Skin of body (tissue), 2 donors: ENCODE results near the gene YLPM1. TPM values are rescaled to one million over a fixed set of nuclear protein-coding genes. Genes with fewer than 3 reads are reported as not detected.

Source experiments
- DNase-seq: peaks from one replicate; lab custom pipeline; 2025; lab: John Stamatoyannopoulos, UW
- total RNA-seq: library from RNA; depleted of rRNA; stranded (reverse); fragments of >200 nt; gene quantifications from one replicate; pipeline ENCODE4 v1.2.3, GENCODE V29; 2014

The YLPM1 gene
- total RNA-seq, 1 donor from 2014 or later: 61.7 TPM

DNA sequence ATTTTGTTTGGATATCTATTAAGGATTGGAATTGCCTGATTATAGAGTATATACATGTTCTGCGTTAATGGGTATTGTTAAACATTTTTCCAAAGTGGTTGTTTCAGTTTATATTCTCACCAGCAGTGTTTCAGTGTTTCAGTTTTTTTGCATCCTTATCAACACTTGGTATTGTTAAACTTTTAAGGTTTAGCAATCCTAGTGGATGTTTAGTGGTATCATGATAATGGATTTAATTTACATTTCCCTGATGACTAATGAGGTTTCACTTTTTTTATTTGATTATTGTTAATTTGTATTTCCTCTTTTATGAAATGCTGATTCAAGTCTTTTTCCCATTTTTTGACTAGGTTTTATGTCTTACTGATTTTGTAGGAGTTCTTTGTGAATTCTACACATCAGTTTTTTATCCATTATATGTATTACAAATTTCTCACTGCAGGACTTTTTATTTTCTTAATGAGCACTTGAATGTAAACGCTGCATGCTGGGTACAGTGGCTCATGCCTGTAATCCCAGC, 23.7 kb downstream of the YLPM1 start:
- no peak for DNase-seq

- DNase-seq: no peak
These were observed 29.3 kb downstream of the YLPM1 start for GRCh38 chr14:74792249-74793039.

- DNase-seq: no peak
These were observed 30.5 kb downstream of the YLPM1 start for GRCh38 chr14:74793506-74794155.

- no peak for DNase-seq
These were observed 31.8 kb downstream of the YLPM1 start for GRCh38 chr14:74794947-74795346.

- DNase-seq: no peak
These were observed 36.6 kb downstream of the YLPM1 start for GRCh38 chr14:74799765-74800164.

DNA sequence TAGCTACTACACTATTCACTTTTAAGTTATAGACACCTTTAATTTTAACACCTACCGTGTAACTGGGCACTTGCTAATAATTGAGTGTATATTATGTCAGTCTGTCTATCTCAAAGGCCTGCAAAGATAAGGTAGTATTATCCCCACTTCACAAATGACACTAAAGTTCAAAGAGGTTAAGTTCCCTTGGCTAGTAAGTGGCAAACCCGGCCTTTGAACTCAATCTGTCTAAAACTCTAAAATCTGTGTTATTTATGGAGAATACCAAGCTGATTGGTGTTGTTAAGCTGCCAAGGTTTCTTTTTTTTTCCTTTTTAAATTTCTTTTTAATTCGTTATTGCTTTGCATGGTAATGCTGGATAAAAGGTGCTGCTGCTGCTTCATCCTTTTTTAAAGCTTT, 37.7 kb downstream of the YLPM1 start:
- DNase-seq: no peak

- no peak for DNase-seq
These were observed 38.3 kb downstream of the YLPM1 start for GRCh38 chr14:74801396-74801795.

- DNase-seq: no peak
These were observed 41.2 kb downstream of the YLPM1 start for GRCh38 chr14:74804219-74804825.

DNA sequence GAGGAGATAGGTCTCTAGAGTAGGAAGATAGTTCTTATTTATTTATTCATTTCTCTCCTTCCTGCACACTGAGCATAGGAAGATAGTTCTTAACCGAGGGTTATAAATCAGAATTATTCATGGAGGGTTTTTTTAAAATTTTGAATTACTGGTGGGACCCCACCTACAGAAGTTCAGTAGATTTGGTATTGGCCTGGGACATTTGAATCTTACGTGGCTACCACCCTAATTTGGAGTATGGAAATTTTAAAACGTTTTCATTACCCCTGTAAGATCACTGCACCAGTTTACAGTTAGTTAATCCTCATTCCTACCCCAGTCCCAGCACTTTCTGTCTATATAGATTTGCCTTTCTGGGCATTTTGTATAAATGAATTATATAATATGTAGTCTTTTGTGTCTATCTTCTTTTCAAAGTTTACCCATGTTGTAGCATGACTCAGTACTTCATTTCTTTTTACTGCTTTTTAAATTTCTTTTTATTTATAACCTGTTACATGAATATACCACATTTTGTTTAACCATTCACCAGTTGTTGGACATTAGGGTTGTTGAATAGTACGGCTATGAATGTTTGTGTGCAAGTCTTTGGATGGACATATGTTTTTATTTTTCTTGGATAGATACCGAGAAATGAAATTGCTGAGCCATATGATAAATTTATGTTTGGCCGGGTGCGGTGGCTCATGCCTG, 44.9 kb downstream of the YLPM1 start:
- no peak for DNase-seq

DNA sequence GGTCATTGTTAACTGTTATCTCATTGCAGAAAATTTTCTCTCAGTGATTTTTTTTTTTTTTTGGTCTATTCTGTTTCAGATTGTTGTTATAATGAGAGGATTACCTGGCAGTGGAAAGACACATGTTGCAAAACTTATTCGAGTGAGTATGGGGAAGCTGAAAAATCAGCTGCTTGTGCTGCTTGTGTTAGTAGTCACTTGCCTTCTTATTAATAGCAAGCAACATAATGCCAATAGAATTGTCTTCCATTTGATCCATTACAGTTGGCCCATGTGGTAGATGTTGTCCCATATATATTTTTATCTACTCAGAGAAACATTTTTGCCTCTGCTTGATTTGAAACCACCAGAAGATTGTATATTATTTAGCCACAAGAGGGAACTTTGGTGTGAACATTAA, 53.0 kb downstream of the YLPM1 start:
- DNase-seq: no peak

DNA sequence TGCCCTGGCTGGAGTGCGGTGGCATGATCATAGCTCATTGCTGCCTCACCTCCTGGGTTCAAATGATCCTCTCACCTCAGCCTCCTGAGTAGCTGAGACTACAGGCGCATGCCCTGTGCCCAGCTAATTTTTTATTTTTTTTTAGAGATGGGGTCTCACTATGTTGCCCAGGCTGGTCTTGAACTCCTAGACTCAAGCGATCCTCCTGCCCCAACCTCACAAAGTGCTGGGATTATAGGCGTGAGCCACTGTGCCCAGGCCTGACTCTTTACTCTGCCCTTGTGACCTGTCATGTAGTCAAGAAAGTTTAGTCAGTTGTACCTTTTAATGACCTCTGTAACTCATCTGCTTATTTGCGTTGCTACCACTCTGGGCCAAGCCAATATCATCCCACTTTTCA, 57.2 kb downstream of the YLPM1 start:
- DNase-seq: no peak

DNA sequence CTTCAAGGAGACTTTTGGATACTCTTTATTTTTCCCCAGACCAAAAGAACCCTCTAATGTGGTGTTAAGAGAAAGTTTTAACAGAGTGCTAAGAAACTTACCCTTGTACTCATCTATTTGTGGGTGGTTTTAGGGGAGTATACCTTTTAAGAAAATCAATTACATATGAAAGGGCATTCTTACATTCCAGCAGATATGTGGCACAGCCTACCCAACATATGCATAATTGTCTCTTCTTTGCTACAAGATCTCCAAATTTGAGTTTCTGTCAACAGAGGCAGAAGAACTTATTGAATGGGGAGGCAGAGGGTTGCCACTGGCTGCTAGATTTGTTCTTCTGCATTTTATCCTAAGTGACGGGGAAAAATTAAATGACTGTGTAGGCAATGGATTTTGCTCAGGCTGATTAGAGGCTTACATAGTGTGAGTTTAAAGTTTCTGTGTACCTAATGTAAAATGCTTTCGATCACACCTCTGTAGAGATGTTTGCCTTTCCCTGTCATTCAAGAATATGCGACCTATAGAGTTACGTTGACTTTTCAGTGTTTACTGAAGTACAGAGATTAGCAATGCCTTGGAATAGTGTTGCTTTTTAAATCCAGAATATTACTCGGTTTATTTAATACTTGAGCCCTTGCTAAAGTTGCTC, 58.3 kb downstream of the YLPM1 start:
- no peak for DNase-seq

DNA sequence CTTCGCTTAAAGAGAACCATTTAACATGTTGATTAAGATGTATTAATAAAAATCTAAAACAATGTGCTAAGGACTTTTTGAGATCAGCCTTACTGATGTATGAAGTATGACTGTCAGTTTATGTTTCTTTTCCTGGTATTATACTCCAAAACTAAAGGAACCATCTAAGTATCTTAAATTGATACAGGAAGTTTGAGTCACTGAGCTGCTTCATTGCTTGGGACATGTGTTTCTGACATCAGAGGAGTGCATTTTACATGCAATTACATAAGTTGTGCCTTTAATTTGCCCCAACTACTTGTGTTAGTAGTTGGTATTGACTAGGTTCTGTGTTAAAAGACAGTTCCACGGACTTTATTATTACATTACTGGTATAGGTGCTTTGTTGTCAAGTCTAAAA, 61.9 kb downstream of the YLPM1 start:
- no peak for DNase-seq

- DNase-seq: no peak
These were observed 63.5 kb downstream of the YLPM1 start for GRCh38 chr14:74826574-74826973.

DNA sequence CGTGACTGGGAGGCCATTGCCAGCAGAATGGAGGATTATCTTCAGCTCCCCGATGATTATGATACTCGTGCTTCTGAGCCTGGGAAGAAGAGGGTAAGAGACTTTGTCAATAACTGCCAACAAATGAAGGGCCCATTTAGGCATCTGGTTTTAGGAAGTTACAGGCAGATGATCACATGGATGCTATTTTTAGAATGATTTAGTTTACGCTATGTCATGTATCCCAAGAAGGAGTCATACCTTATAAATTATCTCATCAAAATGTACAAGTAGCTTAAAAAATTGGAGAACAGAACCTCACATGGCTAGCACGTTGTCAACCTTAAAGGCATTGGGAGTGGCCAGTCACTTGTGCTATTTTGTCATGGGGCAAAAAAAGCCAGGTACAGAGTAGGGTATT, 66.1 kb downstream of the YLPM1 start:
- DNase-seq: no peak

GRCh38 chr14:74832849-74833248, 69.7 kb downstream of the YLPM1 start:
- DNase-seq: no peak

DNA sequence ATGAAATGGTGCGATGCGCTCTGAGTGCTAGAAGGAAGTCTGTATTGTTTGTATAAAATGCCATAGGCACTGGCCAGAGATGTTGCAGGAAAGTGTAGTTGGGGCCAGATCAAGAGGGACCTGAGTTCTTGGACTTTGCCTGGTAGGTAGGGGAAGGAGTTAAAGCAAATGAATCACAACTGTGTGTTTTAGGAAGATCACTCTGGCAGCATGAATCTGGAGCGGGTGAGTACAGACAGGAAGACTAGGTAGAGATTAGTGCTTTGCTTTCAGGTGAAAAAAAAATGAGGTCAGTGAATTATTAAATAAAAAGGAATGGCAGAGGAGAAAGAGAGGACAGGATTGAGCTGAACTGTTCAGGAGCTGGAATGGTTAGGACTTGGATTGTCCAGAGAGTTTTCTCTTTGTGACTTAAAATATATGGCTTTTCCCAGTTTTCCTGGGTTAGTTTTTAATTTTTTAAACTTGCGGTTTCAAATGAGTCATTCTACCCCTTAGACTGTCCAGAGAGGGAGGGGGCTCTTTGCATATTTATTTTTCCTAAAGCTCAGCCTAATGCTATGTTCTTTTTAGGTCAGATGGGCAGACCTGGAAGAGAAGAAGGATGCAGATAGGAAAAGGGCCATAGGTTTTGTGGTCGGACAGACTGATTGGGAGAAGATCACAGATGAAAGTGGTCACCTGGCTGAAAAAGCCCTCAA, 71.7 kb downstream of the YLPM1 start:
- DNase-seq: no peak

- no peak for DNase-seq
These were observed 72.6 kb downstream of the YLPM1 start for GRCh38 chr14:74835645-74836250.

GRCh38 chr14:74836251-74836960, 73.3 kb downstream of the YLPM1 start:
- no peak for DNase-seq

GRCh38 chr14:74838166-74838565, 75.0 kb downstream of the YLPM1 start:
- no peak for DNase-seq
